Measurements from ENCODE around the gene SPIN3.
"Not testable (repeated sequence)": the region's sequence is repeated elsewhere in the genome, so short reads cannot be mapped to it uniquely, and the experiment has no call there.

SPIN3 gene

DNA sequence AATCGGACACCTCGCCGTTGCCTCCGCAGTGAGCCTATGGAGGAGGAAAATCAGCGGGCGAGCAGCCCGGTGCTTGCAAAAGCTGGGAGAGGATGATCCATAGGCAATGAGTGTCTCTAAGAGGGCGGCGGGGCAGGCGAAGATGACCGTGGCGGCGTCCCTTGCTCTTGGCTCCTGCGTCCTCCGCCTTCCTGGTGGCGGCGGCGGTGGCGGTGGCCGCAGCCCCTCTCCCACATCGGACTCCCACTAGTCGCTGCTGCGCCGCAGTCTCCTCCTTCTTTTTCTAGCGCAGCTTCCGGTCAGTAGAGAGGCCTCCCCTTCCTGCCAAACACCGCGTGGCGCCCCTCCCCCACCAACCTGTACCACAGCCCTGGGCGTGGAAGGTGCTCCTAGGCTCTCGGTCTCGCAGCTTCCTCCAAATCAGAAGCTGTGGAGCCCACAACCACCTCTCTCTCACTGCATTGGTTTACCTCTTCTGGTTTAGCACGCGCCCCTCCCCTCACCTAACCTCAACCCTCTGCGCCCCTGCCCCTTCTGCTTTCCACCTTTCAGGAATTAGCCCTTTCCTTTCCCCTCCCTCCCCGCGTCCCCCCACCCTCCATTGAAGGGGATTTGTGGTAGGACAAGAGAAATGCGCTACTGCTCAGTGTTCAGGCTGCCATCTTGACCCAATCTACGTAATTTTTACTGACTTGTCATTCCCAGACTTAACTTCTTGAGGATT lies at the start of gene SPIN3:
Gene SPIN3, minus strand, starts transcription at position 271 of the 724 bp plus-strand sequence. CDS start 594 bp downstream, outside the sequence.
- DNase-seq (ENCODE audit: extremely low read depth in 1 of 2, low read depth in 1 of 2), result peak in 1 of 2 donors; percentile 57

DNA sequence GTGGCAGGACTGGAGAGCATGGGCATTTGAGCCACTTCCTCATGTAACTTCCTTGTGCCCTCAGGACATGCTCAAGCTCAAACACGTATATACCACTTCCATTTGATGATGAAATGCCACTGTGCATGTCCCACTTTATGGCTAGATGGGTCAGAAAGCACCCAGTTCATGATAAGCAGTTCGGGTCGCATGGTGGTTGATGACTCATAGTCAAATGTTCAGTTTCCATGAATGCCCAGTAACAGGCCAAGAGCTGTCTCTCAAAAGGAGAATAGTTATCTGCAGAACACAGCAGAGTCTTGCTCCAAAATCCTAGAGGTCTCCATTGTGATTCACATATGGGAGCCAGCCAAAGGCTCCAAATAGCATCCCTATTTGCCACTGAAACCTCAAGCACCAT lies 48.9 kb upstream of the SPIN3 start:
- DNase-seq (ENCODE audit: extremely low read depth in 1 of 2, low read depth in 1 of 2), result no peak

DNA sequence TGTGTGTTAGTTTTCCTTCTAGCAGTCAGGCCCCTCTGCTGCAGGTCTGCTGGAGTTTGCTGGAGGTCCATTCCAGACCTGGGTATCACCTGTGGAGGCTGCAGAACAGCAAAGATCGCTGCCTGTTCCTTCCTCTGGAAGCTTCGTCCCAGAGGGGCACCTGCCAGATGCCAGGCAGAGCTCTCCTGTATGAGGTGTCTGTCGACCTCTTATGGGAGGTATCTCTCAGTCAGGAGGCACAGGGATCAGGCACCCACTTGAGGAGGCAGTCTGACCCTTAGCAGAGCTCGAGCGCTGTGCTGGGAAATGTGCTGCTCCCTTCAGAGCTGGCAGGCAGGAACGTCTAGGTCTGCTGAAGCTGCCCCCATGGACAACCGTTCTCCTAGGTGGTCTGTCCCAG lies 41.9 kb upstream of the SPIN3 start:
- not testable (repeated sequence) for DNase-seq (ENCODE audit: extremely low read depth in 1 of 2, low read depth in 1 of 2)

DNA sequence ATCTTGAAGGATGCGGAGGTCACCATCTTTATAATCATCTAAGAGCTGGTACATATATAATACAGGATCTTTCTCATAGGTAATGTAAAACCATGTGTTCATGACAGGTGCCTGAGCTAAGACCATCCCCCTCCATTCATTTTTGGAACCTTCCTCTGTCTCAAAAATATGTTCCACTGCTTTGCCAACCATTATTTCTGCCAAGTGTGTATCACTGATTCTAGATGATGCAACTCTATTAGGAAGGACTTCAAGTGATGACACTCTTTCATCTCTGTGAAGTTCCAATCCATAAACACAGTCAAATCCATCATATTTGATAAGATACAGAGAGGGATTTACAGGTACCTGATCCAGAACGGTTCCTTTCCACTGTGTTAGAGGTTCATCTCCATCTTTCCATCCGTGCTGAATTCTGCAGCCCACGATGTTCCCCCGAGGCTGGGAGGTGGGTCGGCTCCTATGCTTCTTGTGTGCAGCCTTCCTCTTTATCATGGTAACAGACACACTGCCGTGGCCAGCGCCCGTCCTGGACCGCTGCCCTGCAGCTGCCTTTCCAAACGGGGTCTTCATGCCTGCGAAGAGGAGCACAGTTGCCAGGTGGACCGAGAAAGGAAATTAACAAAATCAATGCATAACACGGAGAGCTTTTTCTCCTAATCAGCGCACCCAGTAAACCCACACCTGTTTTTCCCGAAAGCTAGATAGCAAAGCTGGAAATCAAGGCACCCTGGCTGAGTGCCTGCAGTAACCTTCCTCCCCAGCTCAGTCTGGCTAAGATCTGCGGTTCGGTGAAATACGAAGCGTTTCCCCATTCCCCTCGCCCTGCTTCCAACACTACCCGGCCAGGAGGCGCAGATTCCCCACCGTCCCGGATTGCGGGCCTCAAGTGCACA lies 718 bp downstream of the SPIN3 start:
- DNase-seq (ENCODE audit: extremely low read depth in 1 of 2, low read depth in 1 of 2), result no peak

DNA sequence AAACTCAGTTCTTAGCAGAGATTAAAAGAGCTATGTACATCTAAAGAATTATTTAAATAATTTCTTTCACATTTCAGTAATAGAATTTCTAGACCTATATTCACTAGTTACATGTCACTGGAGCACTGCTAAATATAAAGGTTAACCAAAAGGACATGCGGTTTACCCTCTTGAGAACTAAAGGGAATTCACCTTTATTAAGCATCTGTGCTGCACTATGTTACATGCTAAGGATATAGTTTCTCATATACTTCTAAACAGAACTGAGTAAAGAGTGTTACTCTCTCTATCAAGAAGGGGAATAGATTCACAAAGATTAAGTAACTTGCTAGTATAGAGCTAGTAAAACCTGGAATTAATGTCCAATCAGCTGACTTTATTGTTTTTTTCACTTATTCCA lies 7.6 kb downstream of the SPIN3 start:
- DNase-seq (ENCODE audit: extremely low read depth in 1 of 2, low read depth in 1 of 2), result no peak

GRCh38 chrX:56986138-56986537 lies 9.2 kb downstream of the SPIN3 start:
- no peak for DNase-seq (ENCODE audit: extremely low read depth in 1 of 2, low read depth in 1 of 2)

GRCh38 chrX:56978172-56978571 lies 17.2 kb downstream of the SPIN3 start:
- no peak for DNase-seq (ENCODE audit: extremely low read depth in 1 of 2, low read depth in 1 of 2)

- DNase-seq (ENCODE audit: extremely low read depth in 1 of 2, low read depth in 1 of 2), result no peak
Observed at GRCh38 chrX:56975611-56976010, 19.7 kb downstream of the SPIN3 start.

GRCh38 chrX:56974408-56974807 lies 20.9 kb downstream of the SPIN3 start:
- DNase-seq (ENCODE audit: extremely low read depth in 1 of 2, low read depth in 1 of 2), result no peak

DNA sequence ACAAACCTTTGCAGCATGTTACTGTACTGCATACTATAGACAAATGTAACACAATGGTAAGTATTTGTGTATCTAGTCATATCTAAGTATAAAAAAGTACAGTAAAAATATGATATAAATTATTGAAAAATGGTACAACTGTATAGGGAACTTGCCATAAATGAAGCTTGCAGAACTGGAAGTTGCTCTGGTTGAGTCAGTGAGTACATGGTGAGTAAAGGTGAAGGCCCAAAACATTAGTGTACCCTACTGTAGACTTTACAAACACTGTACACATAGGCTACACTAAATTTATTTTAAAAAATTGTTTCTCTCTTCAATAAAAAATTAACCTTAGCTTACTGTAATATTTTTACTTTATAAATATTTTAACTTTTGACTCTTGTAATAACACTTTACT lies 25.8 kb downstream of the SPIN3 start:
- no peak for DNase-seq (ENCODE audit: extremely low read depth in 1 of 2, low read depth in 1 of 2)

- no peak for DNase-seq (ENCODE audit: extremely low read depth in 1 of 2, low read depth in 1 of 2)
Observed at GRCh38 chrX:56968980-56969379, 26.4 kb downstream of the SPIN3 start.

- no peak for DNase-seq (ENCODE audit: extremely low read depth in 1 of 2, low read depth in 1 of 2)
Observed at GRCh38 chrX:56963377-56963776, 32.0 kb downstream of the SPIN3 start.

DNA sequence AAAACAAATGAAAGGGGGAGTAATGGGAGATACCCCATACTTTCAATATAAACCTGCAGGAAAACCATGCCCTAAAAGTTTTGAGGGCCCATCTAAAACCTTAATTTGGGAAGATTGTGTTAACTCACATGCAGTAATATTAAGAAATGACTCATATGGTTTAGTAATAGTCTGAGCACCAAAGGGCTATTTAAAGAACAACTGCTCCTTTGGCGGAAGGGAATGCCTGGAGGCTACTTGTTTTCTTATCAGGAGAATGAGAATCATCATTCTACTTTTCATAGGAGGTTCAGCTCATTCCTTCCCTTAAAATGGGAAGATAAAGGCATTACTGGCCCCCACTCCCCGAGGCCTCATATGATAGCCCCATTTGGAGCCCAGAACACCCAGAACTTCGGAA lies 47.6 kb downstream of the SPIN3 start:
- no peak for DNase-seq (ENCODE audit: extremely low read depth in 1 of 2, low read depth in 1 of 2)

DNA sequence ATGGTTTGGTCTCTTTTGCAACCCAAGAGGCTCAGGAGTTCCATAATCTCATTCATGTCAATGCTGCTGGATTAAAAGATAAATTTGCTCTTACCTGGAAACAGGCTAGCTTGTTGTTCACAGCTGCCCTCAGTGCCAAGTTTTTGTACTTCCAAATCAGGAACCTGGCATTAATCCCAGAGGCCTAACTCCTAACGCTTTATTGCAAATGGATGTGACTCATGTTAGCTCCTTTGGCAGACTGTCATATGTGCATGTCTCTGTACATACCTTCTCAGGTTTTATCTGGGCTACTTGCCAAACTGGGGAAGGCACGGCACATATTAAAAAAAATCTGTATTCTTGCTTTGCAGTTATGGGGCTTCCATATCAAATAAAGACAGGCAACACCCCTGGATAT lies 49.1 kb downstream of the SPIN3 start:
- not testable (repeated sequence) for DNase-seq (ENCODE audit: extremely low read depth in 1 of 2, low read depth in 1 of 2)

DNA sequence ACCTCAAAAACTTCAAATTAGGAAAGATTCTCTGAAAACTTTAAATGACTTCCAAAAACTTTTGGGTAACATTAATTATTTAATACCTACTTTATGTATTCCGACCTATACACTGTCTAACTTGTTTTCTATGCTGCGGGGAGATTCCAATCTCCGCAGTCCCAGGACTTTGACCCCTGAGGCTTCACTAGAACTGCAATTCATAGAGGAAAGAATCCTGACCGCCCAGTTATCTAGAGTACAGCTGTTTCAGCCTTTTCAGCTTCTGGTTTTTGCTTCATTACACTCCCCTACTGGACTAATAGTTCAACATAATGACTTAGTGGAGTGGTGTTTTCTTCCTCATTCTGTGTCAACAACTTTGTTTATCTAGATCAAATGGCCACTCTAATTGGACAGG lies 50.1 kb downstream of the SPIN3 start:
- not testable (repeated sequence) for DNase-seq (ENCODE audit: extremely low read depth in 1 of 2, low read depth in 1 of 2)

DNA sequence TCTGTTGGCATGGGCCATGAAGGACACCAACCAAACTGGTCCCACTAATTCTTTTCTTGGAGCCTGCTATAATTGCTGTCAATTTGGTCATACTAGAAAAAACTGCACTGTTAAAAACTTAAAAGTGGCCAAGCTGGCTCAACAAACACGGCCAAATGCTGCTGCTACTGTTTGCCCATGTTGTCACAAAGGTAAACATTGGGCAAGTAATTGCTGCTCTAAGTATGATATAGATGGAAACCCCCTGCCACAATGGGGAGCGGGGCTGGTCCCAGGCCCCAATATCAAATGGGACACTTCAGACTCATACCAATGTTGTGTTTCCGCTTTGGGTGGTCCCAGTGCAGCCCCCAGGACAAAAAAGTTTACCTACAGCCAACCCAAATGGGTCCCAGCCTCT lies 52.1 kb downstream of the SPIN3 start:
- DNase-seq (ENCODE audit: extremely low read depth in 1 of 2, low read depth in 1 of 2), result no peak
